HepG2 (cell line): ENCODE results near the gene S100A6. TPM values are rescaled to one million over a fixed set of nuclear protein-coding genes. Genes with fewer than 3 reads are reported as not detected.

Source experiments
- ATAC-seq: fragments of 200-7000 bp; cut with Tn5 transposase; 3 replicates; pipeline ENCODE4 v1.9.1; 2020; ENCODE audit warnings: mild to moderate bottlenecking, moderate library complexity
- Bru-seq: library from RNA; stranded (reverse); fragments of 400-500 nt; gene quantifications from one replicate; lab custom pipeline; 2021; lab: Mats Ljungman, UMichigan
- BruChase-seq, 2 experiments: library from RNA; stranded (reverse); fragments of 400-500 nt; gene quantifications; one replicate each; lab custom pipeline; 2021; lab: Mats Ljungman, UMichigan
- BruUV-seq: library from RNA; stranded (reverse); fragments of 400-500 nt; replicated peaks from 2 replicates; lab custom pipeline; 2021; lab: Mats Ljungman, UMichigan
- CTCF ChIA-PET: fragments of 300-600 bp; formaldehyde crosslinking; extraction: SDS; loops from one replicate; lab custom pipeline; 2021; ENCODE audit warnings: low total read pairs, inconsistent platforms, low intra/inter-chr PET ratio; lab: Yijun Ruan, JAX
- POLR2A ChIA-PET: fragments of 350-600 bp; sonication (Branson Sonifier 250); formaldehyde crosslinking; loops from one replicate; lab custom pipeline; 2020; ENCODE audit warnings: antibody characterized with exemption, inconsistent platforms; lab: Yijun Ruan, JAX
- DNase-seq: peaks from one replicate; pipeline ENCODE4 v3.0.0-alpha.2; 2015; ENCODE audit warnings: low spot score
- FAIRE-seq: peaks from 3 replicates; lab custom pipeline; 2011; peaks lifted over from hg19 to GRCh38; lab: Jason Lieb, UNC
- H2AFZ ChIP-seq: one replicate; pipeline ENCODE4 v1.6.1; 2011; ENCODE audit warnings: low read length, inconsistent platforms
- H3K27ac ChIP-seq: fragments of 300-600 bp; 3 replicates; pipeline ENCODE4 v1.8.0; 2011; ENCODE audit warnings: mixed run types, mild to moderate bottlenecking, mixed read lengths, low read length, inconsistent platforms; ENCODE audit not compliant: insufficient read depth; ENCODE audit errors: extremely low read length
- H3K27me3 ChIP-seq, 2 experiments: fragments of 200-600 bp in 1 of 2; 2 replicates in 1 of 2; 3 replicates in 1 of 2; pipeline versions ENCODE4 v1.6.0 to v1.8.0; 2011; ENCODE audit warnings: low read length in 2 of 2, mild to moderate bottlenecking in 2 of 2, moderate library complexity in 2 of 2, inconsistent platforms in 1 of 2; ENCODE audit not compliant: insufficient read depth in 2 of 2, control insufficient read depth in 1 of 2
- H3K36me3 ChIP-seq, 2 experiments: fragments of 200-600 bp in 1 of 2; replicated peaks in 1 of 2; 2 replicates in 1 of 2; 3 replicates in 1 of 2; pipeline versions ENCODE4 v1.5.1 to v1.8.0; 2011; ENCODE audit warnings: low read length in 2 of 2, inconsistent platforms in 1 of 2; ENCODE audit not compliant: insufficient read depth in 2 of 2, control insufficient read depth in 1 of 2
- H3K4me1 ChIP-seq: 2 replicates; pipeline ENCODE4 v1.5.1; 2012; ENCODE audit warnings: low read length, inconsistent platforms; ENCODE audit not compliant: insufficient read depth
- H3K4me2 ChIP-seq: 2 replicates; pipeline ENCODE4 v1.6.0; 2011; ENCODE audit warnings: low read depth, low read length, inconsistent platforms
- H3K4me3 ChIP-seq, 3 experiments: fragments of 200-600 bp in 1 of 3; sonication (generic), shearing (Covaris generic) in 1 of 3; replicated peaks in 1 of 3; 2 replicates each; pipeline ENCODE4 v1.5.1; 2011 to 2016; ENCODE audit warnings: low read length in 3 of 3, inconsistent platforms in 2 of 3, low read depth in 2 of 3, mild to moderate bottlenecking in 2 of 3, control low read depth in 1 of 3, mixed read lengths in 1 of 3; ENCODE audit not compliant: insufficient read depth in 1 of 3
- H3K79me2 ChIP-seq: one replicate; pipeline ENCODE4 v1.6.1; 2011; ENCODE audit warnings: low read length, inconsistent platforms; ENCODE audit not compliant: insufficient read depth
- H3K9ac ChIP-seq: 2 replicates; pipeline ENCODE4 v1.6.0; 2011; ENCODE audit warnings: mild to moderate bottlenecking, low read depth, low read length, inconsistent platforms; ENCODE audit not compliant: insufficient read depth
- H3K9me3 ChIP-seq: 2 replicates; pipeline ENCODE4 v1.5.1; 2012; ENCODE audit warnings: mild to moderate bottlenecking, low read length
- H4K20me1 ChIP-seq: 2 replicates; pipeline ENCODE4 v1.6.0; 2011; ENCODE audit warnings: inconsistent platforms, mild to moderate bottlenecking, low read length, moderate library complexity; ENCODE audit not compliant: insufficient read depth
- ATF1 ChIP-seq: IDR thresholded peaks from 2 replicates; pipeline ENCODE4 v1.6.1; 2016; ENCODE audit warnings: mild to moderate bottlenecking, control low read depth
- HMGA1 ChIP-seq: sonication (generic); formaldehyde crosslinking; conservative IDR thresholded peaks from 2 replicates; pipeline ENCODE4 v1.4.0; 2020; ENCODE audit warnings: missing genetic modification reagents
- HNRNPL ChIP-seq: fragments of 200-400 bp; formaldehyde crosslinking; IDR thresholded peaks from 2 replicates; pipeline ENCODE4 v1.6.1; 2017; ENCODE audit warnings: mild to moderate bottlenecking, low read depth, low read length
- NPAS2 ChIP-seq: sonication (generic); formaldehyde crosslinking; IDR thresholded peaks from 2 replicates; pipeline ENCODE4 v1.8.0; 2022; ENCODE audit warnings: mild to moderate bottlenecking, missing genetic modification reagents, borderline replicate concordance
- NR2F2 ChIP-seq: IDR thresholded peaks from 2 replicates; pipeline ENCODE4 v1.6.1; 2012; ENCODE audit warnings: low read depth, inconsistent platforms, borderline replicate concordance
- NR2F6 ChIP-seq, 2 experiments: IDR thresholded peaks; 2 replicates each; pipeline ENCODE4 v1.6.1; 2016; ENCODE audit warnings: antibody characterized with exemption in 1 of 2, mild to moderate bottlenecking in 1 of 2
- REL ChIP-seq: sonication (generic); formaldehyde crosslinking; conservative IDR thresholded peaks from 2 replicates; pipeline ENCODE4 v1.8.0; 2022; ENCODE audit warnings: mild to moderate bottlenecking, missing genetic modification reagents, moderate library complexity
- RORA ChIP-seq: sonication (generic); formaldehyde crosslinking; IDR thresholded peaks from 2 replicates; pipeline ENCODE4 v1.5.0; 2020; ENCODE audit warnings: mild to moderate bottlenecking, missing genetic modification reagents, moderate library complexity
- ZNF230 ChIP-seq: sonication (generic); formaldehyde crosslinking; IDR thresholded peaks from 2 replicates; pipeline ENCODE4 v1.4.0; 2020; ENCODE audit warnings: mild to moderate bottlenecking, missing genetic modification reagents
- ZNF292 ChIP-seq: sonication (generic); formaldehyde crosslinking; IDR thresholded peaks from 2 replicates; pipeline ENCODE4 v1.8.1; 2022; ENCODE audit warnings: mild to moderate bottlenecking, low read depth, missing genetic modification reagents, borderline replicate concordance
- ZNF512 ChIP-seq: sonication (generic); formaldehyde crosslinking; IDR thresholded peaks from 2 replicates; pipeline ENCODE4 v1.4.0; 2020; ENCODE audit warnings: mild to moderate bottlenecking, missing genetic modification reagents
- ZNF564 ChIP-seq: sonication (generic); formaldehyde crosslinking; IDR thresholded peaks from 2 replicates; pipeline ENCODE4 v1.8.1; 2023; ENCODE audit warnings: mild to moderate bottlenecking, missing genetic modification reagents
- ZNF709 ChIP-seq: sonication (generic); formaldehyde crosslinking; IDR thresholded peaks from 2 replicates; pipeline ENCODE4 v1.5.0; 2020; ENCODE audit warnings: mild to moderate bottlenecking, missing genetic modification reagents
- ZNF83 ChIP-seq: sonication (generic); formaldehyde crosslinking; IDR thresholded peaks from 2 replicates; pipeline ENCODE4 v1.4.0; 2020; ENCODE audit warnings: missing genetic modification reagents, mild to moderate bottlenecking, borderline replicate concordance
- WGBS: methylation state at CpG from one replicate; pipeline ENCODE4 v1.1.6; 2017; ENCODE audit warnings: low lambda C conversion rate; 5-methylcytosine and 5-hydroxymethylcytosine counted together
- in situ Hi-C: cut with HindIII; loops from 2 replicates; pipeline ENCODE4 v1.10.0; 2017; ENCODE audit warnings: low pct_unique_long_range_greater_than_20kb; ENCODE audit not compliant: extremely low pct_ligation_motif_present
- intact Hi-C: fragments of 100-400 bp; cut with micrococcal nuclease; formaldehyde crosslinking; loops from one replicate; pipeline ENCODE4 v1.10.0; 2022; ENCODE audit not compliant: unreplicated experiment
- long read RNA-seq, 2 experiments: library from RNA in 1 of 2; library from polyadenylated mRNA in 1 of 2; stranded (forward) in 1 of 2; unstranded in 1 of 2; transcript quantifications; one replicate each; pipeline ENCODE4 v2.0.0, GENCODE V29; 2019 to 2022
- polyA minus RNA-seq, 3 experiments: library from RNA; depleted of rRNA, polyadenylated mRNA; stranded (reverse); fragments of >200 nt; gene quantifications; 2 replicates each; pipeline ENCODE4 v1.2.3, GENCODE V29; 2011; ENCODE audit warnings: low replicate concordance in 1 of 3
- polyA plus RNA-seq, 8 experiments: library from polyadenylated mRNA; depleted of rRNA in 3 of 8; stranded (reverse) in 7 of 8; unstranded in 1 of 8; fragments of >200 nt; fragmentation: Illumina TruSeq in 4 of 8; extraction: Trizol in 4 of 8; gene quantifications; 2 replicates each; pipeline versions ENCODE4 v1.2.1 to v1.2.3, GENCODE V29; 2011 to 2016; ENCODE audit warnings: low read depth in 4 of 8, missing spikeins in 1 of 8, mixed read lengths in 1 of 8; ENCODE audit not compliant: insufficient read depth in 1 of 8
- total RNA-seq, 5 experiments: library from RNA; depleted of rRNA; stranded (reverse); fragments of >200 nt; fragmentation: Illumina TruSeq; extraction: Trizol; gene quantifications; 2 replicates each; pipeline ENCODE4 v1.2.3, GENCODE V29; 2016; ENCODE audit warnings: low read depth in 1 of 5
- TF ChIP-seq, protein P1 (sequence below): sonication (generic); formaldehyde crosslinking; IDR thresholded peaks from 2 replicates; pipeline ENCODE4 v1.4.0; 2020; ENCODE audit warnings: missing genetic modification reagents; ENCODE audit errors: not compliant biosample characterization

The S100A6 gene
- total RNA-seq (2016; rRNA removed; fragmentation: Illumina TruSeq; extraction: Trizol): 85.0 and 87.3 TPM in 2 replicates
- total RNA-seq (2016; cell fraction: cytosol; rRNA removed; fragmentation: Illumina TruSeq; extraction: Trizol; ENCODE audit: low read depth): 95.2 and 111 TPM in 2 replicates
- 89.3 and 95.9 TPM in 2 replicates for total RNA-seq (2016; cell fraction: insoluble cytoplasmic fraction; rRNA removed; fragmentation: Illumina TruSeq; extraction: Trizol)
- total RNA-seq (2016; cell fraction: membrane; rRNA removed; fragmentation: Illumina TruSeq; extraction: Trizol): 73.2 and 86.0 TPM in 2 replicates
- total RNA-seq (2016; cell fraction: nucleus; rRNA removed; fragmentation: Illumina TruSeq; extraction: Trizol): 41.0 and 44.0 TPM in 2 replicates
- polyA plus RNA-seq (2011; rRNA removed): 72.9 and 82.2 TPM in 2 replicates
- polyA plus RNA-seq (2011; cell fraction: cytosol; rRNA removed): 27.1 and 54.2 TPM in 2 replicates
- 21.4 and 24.5 TPM in 2 replicates for polyA plus RNA-seq (2011; cell fraction: nucleus; rRNA removed)
- 25.8 and 48.9 TPM in 2 replicates for polyA plus RNA-seq (2012)
- polyA plus RNA-seq (2016; cell fraction: cytosol; fragmentation: Illumina TruSeq; extraction: Trizol; ENCODE audit: low read depth): 88.0 and 125 TPM in 2 replicates
- polyA plus RNA-seq (2016; cell fraction: insoluble cytoplasmic fraction; fragmentation: Illumina TruSeq; extraction: Trizol; ENCODE audit: low read depth): 75.5 and 87.1 TPM in 2 replicates
- 64.5 and 81.1 TPM in 2 replicates for polyA plus RNA-seq (2016; cell fraction: membrane; fragmentation: Illumina TruSeq; extraction: Trizol; ENCODE audit: low read depth)
- 81.0 and 88.7 TPM in 2 replicates for polyA plus RNA-seq (2016; cell fraction: nucleus; fragmentation: Illumina TruSeq; extraction: Trizol; ENCODE audit: insufficient read depth, low read depth)
- 67.0 and 985 TPM in 2 replicates for polyA minus RNA-seq (2011; rRNA and poly(A)+ RNA removed; ENCODE audit: low replicate concordance)
- 46.8 and 61.9 TPM in 2 replicates for polyA minus RNA-seq (2011; cell fraction: cytosol; rRNA and poly(A)+ RNA removed)
- 10.4 and 13.5 TPM in 2 replicates for polyA minus RNA-seq (2011; cell fraction: nucleus; rRNA and poly(A)+ RNA removed)
- percentile 65 among the genes with signal in this experiment for Bru-seq, nascent RNA
- BruChase-seq, experiment 1, labeled RNA remaining after a 6-hour chase: percentile 72 among the genes with signal in this experiment
- percentile 60 among the genes with signal in this experiment for BruChase-seq, experiment 2, labeled RNA remaining after a 2-hour chase
- long read RNA-seq, experiment 1, transcript S100A6-201 (3 exons, 665 nt): major isoform, 92 of 102 reads
- long read RNA-seq, experiment 1, partial matches to known transcripts: 4 of 102 reads
- long read RNA-seq, experiment 1, other reads (novel, unspliced or antisense): 3 of 102 reads
- long read RNA-seq, experiment 2, transcript S100A6-201 (3 exons, 665 nt): major isoform, 271 of 382 reads
- long read RNA-seq, experiment 2, transcript S100A6-205 (3 exons, 673 nt): minor isoform, 18 of 382 reads
- long read RNA-seq, experiment 2, partial matches to known transcripts: 77 of 382 reads
- long read RNA-seq, experiment 2, other reads (novel, unspliced or antisense): 15 of 382 reads

- H2AFZ ChIP-seq: no peak within 1 kb of the TSS
- FAIRE-seq (no peak), DNase-seq (no peak), ATAC-seq (no peak)
- POLR2A ChIA-PET: interaction anchor here (0.8 to 6.6 kb wide), 10 partner anchors 9 to 98 kb away, joined by 3 to 49 read pairs (median 6); partner anchors contain the start of genes CHTOP, S100A13, S100A2 and S100A4
- CTCF ChIA-PET: no interaction called here
- H3K27ac ChIP-seq: no peak within 1 kb of the TSS
- in situ Hi-C loops (no loop called here), intact Hi-C loops (no loop called here)
- WGBS: 24% methylated on average over 2 of the region's 18 CpGs
- no peaks in the 10 kb centered on the region for H3K79me2 ChIP-seq
- H4K20me1 ChIP-seq: no peaks in the 10 kb centered on the region
- H3K4me3 ChIP-seq: peak within 1 kb of the TSS in 2 of 3 experiments; percentile 55 to 65; a peak in 4 of 6 replicates
- peak within 1 kb of the TSS; percentile 56; the same call in 1 of the 2 replicates for H3K9ac ChIP-seq
- peak within 1 kb of the TSS; percentile 69 for H3K4me2 ChIP-seq
- BruUV-seq: TSS peak; percentile 78
- peaks cover 0 to 8% of the 10 kb centered on the region in 2 experiments; a peak in 1 of 5 replicates for H3K27me3 ChIP-seq
- H3K36me3 ChIP-seq: no peaks in the 10 kb centered on the region
- H3K4me1 ChIP-seq: peaks cover 80% of the 10 kb centered on the region
- H3K9me3 ChIP-seq: no peaks in the 10 kb centered on the region
- TF ChIP-seq NPAS2 (CRISPR knock-in tag) (no peak), ZNF564 (CRISPR knock-in tag) (no peak), RORA (CRISPR knock-in tag) (no peak), NR2F2 (no peak), ZNF709 (no peak), ZNF83 (CRISPR knock-in tag) (no peak), ZNF292 (CRISPR knock-in tag) (0 out of 2 replicates have a peak, but pooled peaks have one; percentile 13), HNRNPL (0 out of 2 replicates have a peak, but pooled peaks have one; percentile 32), ZNF512 (CRISPR knock-in tag) (no peak), REL (no peak), ZNF230 (no peak), NR2F6 (IDR thresholded peaks at IDR 0.05) (no peak), NR2F6 (CRISPR knock-in tag; IDR thresholded peaks at IDR 0.05) (no peak), HMGA1 (no peak), ATF1 (CRISPR knock-in tag) (no peak)
- TF ChIP-seq, protein P1, sequence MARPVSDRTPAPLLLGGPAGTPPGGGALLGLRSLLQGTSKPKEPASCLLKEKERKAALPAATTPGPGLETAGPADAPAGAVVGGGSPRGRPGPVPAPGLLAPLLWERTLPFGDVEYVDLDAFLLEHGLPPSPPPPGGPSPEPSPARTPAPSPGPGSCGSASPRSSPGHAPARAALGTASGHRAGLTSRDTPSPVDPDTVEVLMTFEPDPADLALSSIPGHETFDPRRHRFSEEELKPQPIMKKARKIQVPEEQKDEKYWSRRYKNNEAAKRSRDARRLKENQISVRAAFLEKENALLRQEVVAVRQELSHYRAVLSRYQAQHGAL: no peak
These were observed at the start of gene S100A6 for GRCh38 chr1:153535242-153536011. Gene S100A6, minus strand, starts transcription at chr1:153535991. Its CDS starts 652 bp downstream, at chr1:153535339.
